ENCODE results near the gene VPS35L.

The VPS35L gene

GRCh38 chr16:19690196-19690595, 134.7 kb downstream of the VPS35L start:
- DNase-seq (ENCODE audit: low read depth): no peak
- TF ChIP-seq CTCF (conservative IDR thresholded peaks at IDR 0.05; ENCODE audit: low read depth, low read length): no peak

GRCh38 chr16:19691161-19691711, 135.7 kb downstream of the VPS35L start:
- DNase-seq (ENCODE audit: low read depth): no peak

More at GRCh38 chr16:19690196-19690595, 134.7 kb downstream of the VPS35L start:
- no peak overlapping the region for H3K4me3 ChIP-seq (ENCODE audit: low read length)

GRCh38 chr16:19694989-19695388, 139.5 kb downstream of the VPS35L start:
- DNase-seq (ENCODE audit: low read depth): no peak
- no peak overlapping the region for H3K4me3 ChIP-seq (ENCODE audit: low read length)
- TF ChIP-seq CTCF (conservative IDR thresholded peaks at IDR 0.05; ENCODE audit: low read depth, low read length): no peak

More at GRCh38 chr16:19691161-19691711, 135.7 kb downstream of the VPS35L start:
- no peak overlapping the region for H3K4me3 ChIP-seq (ENCODE audit: low read length)
- no peak for TF ChIP-seq CTCF (conservative IDR thresholded peaks at IDR 0.05; ENCODE audit: low read depth, low read length)

- TF ChIP-seq CTCF (conservative IDR thresholded peaks at IDR 0.05; ENCODE audit: low read depth, low read length): no peak
- H3K4me3 ChIP-seq (ENCODE audit: low read length): no peak overlapping the region
- DNase-seq (ENCODE audit: low read depth): peak; percentile 89
Measured at GRCh38 chr16:19696328-19696727, 140.8 kb downstream of the VPS35L start.

- no peak overlapping the region for H3K4me3 ChIP-seq (ENCODE audit: low read length)
- no peak for DNase-seq (ENCODE audit: low read depth)
- no peak for TF ChIP-seq CTCF (conservative IDR thresholded peaks at IDR 0.05; ENCODE audit: low read depth, low read length)
Measured at GRCh38 chr16:19696961-19697360, 141.5 kb downstream of the VPS35L start.

- H3K4me3 ChIP-seq (ENCODE audit: low read length): no peak overlapping the region
- DNase-seq (ENCODE audit: low read depth): no peak
- TF ChIP-seq CTCF (conservative IDR thresholded peaks at IDR 0.05; ENCODE audit: low read depth, low read length): no peak
Measured at GRCh38 chr16:19697756-19698318, 142.3 kb downstream of the VPS35L start.
